ENCODE data around the gene ADD3. TPM values are rescaled to one million over a fixed set of nuclear protein-coding genes. Genes with fewer than 3 reads are reported as not detected.
A peak's percentile ranks its signal among the peaks of the same experiment; 100 is the strongest.

Gene ADD3
- total RNA-seq, 3 donors from 2014 or later (not counting 1 experiment from before 2014, with no cell fraction given): 341 to 437 (median 344) TPM

GRCh38 chr10:110083884-110084283 lies 76.1 kb downstream of the ADD3 start:
- TF ChIP-seq CTCF (IDR thresholded peaks at IDR 0.05): no peak
- Histone ChIP-seq H3K4me1 (ENCODE audit: control insufficient read depth, insufficient read depth, low read length) (peaks cover 35% of the 10 kb centered on the region), H3K27ac (ENCODE audit: low read length) (no peak overlapping the region), H3K4me3 (ENCODE audit: low read length) (no peak overlapping the region), H3K27me3 (ENCODE audit: control insufficient read depth, insufficient read depth, low read length) (no peaks in the 10 kb centered on the region), H3K36me3 (ENCODE audit: control insufficient read depth, insufficient read depth, low read length) (peaks cover 3% of the 10 kb centered on the region), H3K9me3 (ENCODE audit: control insufficient read depth, insufficient read depth, low read length) (no peaks in the 10 kb centered on the region)
- H3K9me3 Mint-ChIP-seq: peaks cover 0 to 2% of the 10 kb centered on the region in 2 donors
- peak overlapping the region; percentile 95 to 98 for H3K27ac Mint-ChIP-seq
- ATAC-seq (no peak), DNase-seq (no peak)
- H3K4me3 Mint-ChIP-seq: peak overlapping the region; percentile 2
- peaks cover 81 to 86% of the 10 kb centered on the region in 2 donors for H3K4me1 Mint-ChIP-seq
- no peaks in the 10 kb centered on the region for H3K36me3 Mint-ChIP-seq
- H3K27me3 Mint-ChIP-seq (ENCODE audit: low read depth in 2 of 2): no peaks in the 10 kb centered on the region
- intact Hi-C loops (cut with micrococcal nuclease): loop anchor here (10.0 kb wide), 1 partner anchor 331 kb away; no protein-coding TSS in a partner anchor

GRCh38 chr10:110087682-110088081 lies 79.9 kb downstream of the ADD3 start:
- H3K27ac Mint-ChIP-seq: peak overlapping the region; percentile 95 to 98
- 97% methylated on average over 3 of the region's 4 CpGs for WGBS (ENCODE audit: insufficient coverage)
- H3K27me3 Mint-ChIP-seq (ENCODE audit: low read depth in 2 of 2): no peaks in the 10 kb centered on the region
- H3K36me3 Mint-ChIP-seq: no peaks in the 10 kb centered on the region
- H3K4me3 ChIP-seq (ENCODE audit: low read length): no peak overlapping the region
- peak overlapping the region; percentile 77 for H3K4me3 Mint-ChIP-seq
- no peaks in the 10 kb centered on the region for H3K27me3 ChIP-seq (ENCODE audit: control insufficient read depth, insufficient read depth, low read length)
- ATAC-seq (no peak), DNase-seq (no peak)
- intact Hi-C loops (cut with micrococcal nuclease): loop anchor here (10.0 kb wide), 1 partner anchor 327 kb away; no protein-coding TSS in a partner anchor
- peak overlapping the region; percentile 69 for H3K27ac ChIP-seq (ENCODE audit: low read length)
- no peak for TF ChIP-seq CTCF (IDR thresholded peaks at IDR 0.05)
- peaks cover 0 to 2% of the 10 kb centered on the region in 2 donors for H3K9me3 Mint-ChIP-seq
- H3K36me3 ChIP-seq (ENCODE audit: control insufficient read depth, insufficient read depth, low read length): peaks cover 2% of the 10 kb centered on the region
- no peaks in the 10 kb centered on the region for H3K9me3 ChIP-seq (ENCODE audit: control insufficient read depth, insufficient read depth, low read length)
- peaks cover 69 to 73% of the 10 kb centered on the region in 2 donors for H3K4me1 Mint-ChIP-seq
- H3K4me1 ChIP-seq (ENCODE audit: control insufficient read depth, insufficient read depth, low read length): peaks cover 20% of the 10 kb centered on the region

DNA sequence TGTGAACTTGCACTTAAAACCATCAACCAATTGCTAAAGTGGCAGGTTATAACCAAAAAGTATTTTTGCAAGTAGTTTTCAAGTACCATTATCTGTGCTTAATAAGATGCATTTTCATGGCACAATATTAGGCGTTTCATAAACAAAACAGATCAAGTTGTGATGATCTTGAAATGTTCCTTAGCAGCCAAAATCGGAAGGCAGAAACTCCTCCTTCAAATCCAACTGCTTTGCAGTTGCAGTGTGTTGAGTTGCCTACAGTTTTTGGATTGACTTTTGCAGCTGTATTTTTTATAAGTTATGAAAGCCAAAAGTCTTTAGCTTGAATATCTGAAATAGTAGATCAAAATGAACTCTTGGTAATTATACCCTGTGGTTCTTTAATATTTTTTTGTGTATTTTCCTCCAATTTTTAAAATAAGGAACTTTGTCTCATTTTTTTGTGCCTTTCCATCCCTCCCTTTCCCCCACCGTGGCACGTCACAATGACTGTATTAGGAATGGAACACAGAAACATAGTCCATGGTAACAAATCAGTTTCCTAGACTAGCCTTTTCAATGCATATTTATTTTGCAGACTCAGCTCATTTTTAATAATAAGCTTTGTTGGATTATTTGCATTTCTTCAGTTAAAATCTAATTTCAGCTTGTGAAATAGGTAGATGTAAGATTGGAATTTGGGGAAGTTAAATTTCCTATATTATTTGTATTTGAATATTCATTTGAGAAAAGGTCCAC lies 80.8 kb downstream of the ADD3 start:
- Histone ChIP-seq H3K36me3 (ENCODE audit: control insufficient read depth, insufficient read depth, low read length) (peaks cover 2% of the 10 kb centered on the region), H3K4me3 (ENCODE audit: low read length) (no peak overlapping the region), H3K9me3 (ENCODE audit: control insufficient read depth, insufficient read depth, low read length) (no peaks in the 10 kb centered on the region), H3K4me1 (ENCODE audit: control insufficient read depth, insufficient read depth, low read length) (peaks cover 20% of the 10 kb centered on the region), H3K27ac (ENCODE audit: low read length) (peak overlapping the region; percentile 5), H3K27me3 (ENCODE audit: control insufficient read depth, insufficient read depth, low read length) (no peaks in the 10 kb centered on the region)
- Mint-ChIP-seq H3K27me3 (ENCODE audit: low read depth in 2 of 2) (no peaks in the 10 kb centered on the region), H3K4me1 (peaks cover 63 to 66% of the 10 kb centered on the region in 2 donors), H3K4me3 (no peak overlapping the region), H3K36me3 (no peaks in the 10 kb centered on the region), H3K9me3 (no peaks in the 10 kb centered on the region), H3K27ac (peak overlapping the region; percentile 95 to 98)
- WGBS (ENCODE audit: insufficient coverage): 79% methylated on average over 3 of the region's 4 CpGs
- no peak for TF ChIP-seq CTCF (IDR thresholded peaks at IDR 0.05)
- DNase-seq (no peak), ATAC-seq (no peak)
- intact Hi-C loops (cut with micrococcal nuclease): loop anchor here (10.0 kb wide), 1 partner anchor 326 kb away; no protein-coding TSS in a partner anchor

Data from natural killer cell (primary cell).